HepG2 (cell line): ENCODE data around the gene GGTA1. TPM values are rescaled to one million over a fixed set of nuclear protein-coding genes. Genes with fewer than 3 reads are reported as not detected.

Source experiments
- AHDC1 ChIP-seq: sonication (generic); formaldehyde crosslinking; IDR thresholded peaks from 2 replicates; pipeline ENCODE4 v1.5.1; 2020; ENCODE audit warnings: mild to moderate bottlenecking, missing genetic modification reagents, borderline replicate concordance
- ARID5B ChIP-seq: IDR thresholded peaks from 2 replicates; pipeline ENCODE4 v1.4.0; 2020; ENCODE audit warnings: mild to moderate bottlenecking, missing genetic modification reagents
- CEBPB ChIP-seq: IDR thresholded peaks from 2 replicates; pipeline ENCODE4 v1.6.1; 2011; ENCODE audit warnings: low read depth, low read length, improper control_type of control experiment, borderline replicate concordance
- CHCHD3 ChIP-seq: sonication (generic); formaldehyde crosslinking; IDR thresholded peaks from 2 replicates; pipeline ENCODE4 v1.8.0; 2022; ENCODE audit warnings: mild to moderate bottlenecking, missing genetic modification reagents, moderate library complexity
- DNMT3B ChIP-seq: conservative IDR thresholded peaks from 2 replicates; pipeline ENCODE4 v1.6.1; 2016; ENCODE audit warnings: missing biosample characterization, control low read depth
- FOXK2 ChIP-seq: fragments of 450-650 bp; IDR thresholded peaks from 2 replicates; pipeline ENCODE4 v1.6.1; 2016
- HOXA3 ChIP-seq: sonication (generic); formaldehyde crosslinking; IDR thresholded peaks from 2 replicates; pipeline ENCODE4 v1.5.0; 2020; ENCODE audit warnings: missing genetic modification reagents
- KDM1A ChIP-seq: IDR thresholded peaks from 2 replicates; pipeline ENCODE4 v1.6.1; 2016; ENCODE audit warnings: missing compliant biosample characterization
- MED1 ChIP-seq: sonication (generic); formaldehyde crosslinking; IDR thresholded peaks from 2 replicates; pipeline ENCODE4 v1.4.0; 2020; ENCODE audit warnings: missing genetic modification reagents
- MEF2D ChIP-seq: sonication (generic); formaldehyde crosslinking; IDR thresholded peaks from 2 replicates; pipeline ENCODE4 v1.5.1; 2020; ENCODE audit warnings: mild to moderate bottlenecking, missing genetic modification reagents
- NCOA2 ChIP-seq: sonication (generic); formaldehyde crosslinking; IDR thresholded peaks from 2 replicates; pipeline ENCODE4 v1.8.0; 2022; ENCODE audit warnings: inconsistent platforms
- NFE2 ChIP-seq: sonication (generic); formaldehyde crosslinking; IDR thresholded peaks from 2 replicates; pipeline ENCODE4 v1.4.0; 2020; ENCODE audit warnings: missing genetic modification reagents
- PRMT3 ChIP-seq: sonication (generic); formaldehyde crosslinking; IDR thresholded peaks from 2 replicates; pipeline ENCODE4 v1.8.1; 2022; ENCODE audit warnings: low read depth, mild to moderate bottlenecking, moderate library complexity, missing genetic modification reagents, borderline replicate concordance
- RBM22 ChIP-seq: fragments of 200-400 bp; formaldehyde crosslinking; optimal IDR thresholded peaks from 2 replicates; pipeline ENCODE3; 2017; ENCODE audit warnings: mild to moderate bottlenecking, low read length, moderate library complexity
- RXRA ChIP-seq: sonication (generic); formaldehyde crosslinking; IDR thresholded peaks from 2 replicates; pipeline ENCODE4 v1.5.1; 2020; ENCODE audit warnings: missing genetic modification reagents
- ZNF20 ChIP-seq: sonication (generic); formaldehyde crosslinking; IDR thresholded peaks from 2 replicates; pipeline ENCODE4 v1.4.0; 2020; ENCODE audit warnings: mild to moderate bottlenecking, moderate library complexity, missing genetic modification reagents
- ZNF367 ChIP-seq: sonication (generic); formaldehyde crosslinking; IDR thresholded peaks from 2 replicates; pipeline ENCODE4 v1.4.0; 2020; ENCODE audit warnings: missing genetic modification reagents, borderline replicate concordance
- ZNF557 ChIP-seq: sonication (generic); formaldehyde crosslinking; IDR thresholded peaks from 2 replicates; pipeline ENCODE4 v1.4.0; 2020; ENCODE audit warnings: missing genetic modification reagents
- ZNF614 ChIP-seq: IDR thresholded peaks from 2 replicates; pipeline ENCODE4 v1.6.1; 2018; ENCODE audit warnings: missing biosample characterization, missing genetic modification reagents, inconsistent platforms, borderline replicate concordance
- ZNF7 ChIP-seq: IDR thresholded peaks from 2 replicates; pipeline ENCODE4 v1.6.1; 2016; ENCODE audit warnings: missing biosample characterization, missing genetic modification reagents
- ZNF782 ChIP-seq: sonication (generic); formaldehyde crosslinking; IDR thresholded peaks from 2 replicates; pipeline ENCODE4 v1.4.0; 2020; ENCODE audit warnings: missing genetic modification reagents, mild to moderate bottlenecking, borderline replicate concordance
- polyA plus RNA-seq, 8 experiments: library from polyadenylated mRNA; depleted of rRNA in 3 of 8; stranded (reverse) in 7 of 8; unstranded in 1 of 8; fragments of >200 nt; fragmentation: Illumina TruSeq in 4 of 8; extraction: Trizol in 4 of 8; gene quantifications; 2 replicates each; pipeline versions ENCODE4 v1.2.1 to v1.2.3, GENCODE V29; 2011 to 2016; ENCODE audit warnings: low read depth in 4 of 8, missing spikeins in 1 of 8, mixed read lengths in 1 of 8; ENCODE audit not compliant: insufficient read depth in 1 of 8
- total RNA-seq, 5 experiments: library from RNA; depleted of rRNA; stranded (reverse); fragments of >200 nt; fragmentation: Illumina TruSeq; extraction: Trizol; gene quantifications; 2 replicates each; pipeline ENCODE4 v1.2.3, GENCODE V29; 2016; ENCODE audit warnings: low read depth in 1 of 5
- TF ChIP-seq, protein P1 (sequence below): fragments of 450-650 bp; IDR thresholded peaks from 2 replicates; pipeline ENCODE4 v1.6.1; 2016

GGTA1 gene
- total and polyA plus RNA-seq, 2 of the 13 experiments (the other 11 are each of a cell fraction or from before 2014, with no cell fraction given) = not detected

- TF ChIP-seq PRMT3 (CRISPR knock-in tag) = no peak
- TF ChIP-seq RXRA (CRISPR knock-in tag) = no peak; the same call in 1 of the 2 replicates
- TF ChIP-seq ZNF7 (CRISPR knock-in tag) = no peak
- no peak for TF ChIP-seq NFE2
- TF ChIP-seq ZNF557 (CRISPR knock-in tag) = no peak
- no peak for TF ChIP-seq MEF2D
- no peak; the same call in 1 of the 2 replicates for TF ChIP-seq HOXA3 (CRISPR knock-in tag)
- no peak for TF ChIP-seq AHDC1 (CRISPR knock-in tag)
- TF ChIP-seq ZNF782 = 0 out of 2 replicates have a peak, but pooled peaks have one; percentile 59
- TF ChIP-seq ZNF367 (CRISPR knock-in tag) = no peak
- TF ChIP-seq ZNF20 (CRISPR knock-in tag) = no peak
- TF ChIP-seq NCOA2 (CRISPR knock-in tag) = no peak
- TF ChIP-seq KDM1A (CRISPR knock-in tag) = no peak
- TF ChIP-seq RBM22 = no peak
- no peak for TF ChIP-seq ZNF614 (CRISPR knock-in tag)
- TF ChIP-seq CHCHD3 (CRISPR knock-in tag) = no peak
- peak; percentile 42; the same call in 1 of the 2 replicates for TF ChIP-seq ARID5B (CRISPR knock-in tag)
- TF ChIP-seq MED1 (CRISPR knock-in tag) = peak; percentile 41; the same call in 1 of the 2 replicates
- TF ChIP-seq CEBPB = no peak
- no peak for TF ChIP-seq FOXK2
- TF ChIP-seq, protein P1, sequence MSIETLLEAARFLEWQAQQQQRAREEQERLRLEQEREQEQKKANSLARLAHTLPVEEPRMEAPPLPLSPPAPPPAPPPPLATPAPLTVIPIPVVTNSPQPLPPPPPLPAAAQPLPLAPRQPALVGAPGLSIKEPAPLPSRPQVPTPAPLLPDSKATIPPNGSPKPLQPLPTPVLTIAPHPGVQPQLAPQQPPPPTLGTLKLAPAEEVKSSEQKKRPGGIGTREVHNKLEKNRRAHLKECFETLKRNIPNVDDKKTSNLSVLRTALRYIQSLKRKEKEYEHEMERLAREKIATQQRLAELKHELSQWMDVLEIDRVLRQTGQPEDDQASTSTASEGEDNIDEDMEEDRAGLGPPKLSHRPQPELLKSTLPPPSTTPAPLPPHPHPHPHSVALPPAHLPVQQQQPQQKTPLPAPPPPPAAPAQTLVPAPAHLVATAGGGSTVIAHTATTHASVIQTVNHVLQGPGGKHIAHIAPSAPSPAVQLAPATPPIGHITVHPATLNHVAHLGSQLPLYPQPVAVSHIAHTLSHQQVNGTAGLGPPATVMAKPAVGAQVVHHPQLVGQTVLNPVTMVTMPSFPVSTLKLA = no peak
- TF ChIP-seq DNMT3B = no peak
Measured at GRCh38 chr9:121545875-121546423, 46.3 kb upstream of the GGTA1 start (continued).
